ENCODE results near the gene EMILIN2.

EMILIN2 gene

DNA sequence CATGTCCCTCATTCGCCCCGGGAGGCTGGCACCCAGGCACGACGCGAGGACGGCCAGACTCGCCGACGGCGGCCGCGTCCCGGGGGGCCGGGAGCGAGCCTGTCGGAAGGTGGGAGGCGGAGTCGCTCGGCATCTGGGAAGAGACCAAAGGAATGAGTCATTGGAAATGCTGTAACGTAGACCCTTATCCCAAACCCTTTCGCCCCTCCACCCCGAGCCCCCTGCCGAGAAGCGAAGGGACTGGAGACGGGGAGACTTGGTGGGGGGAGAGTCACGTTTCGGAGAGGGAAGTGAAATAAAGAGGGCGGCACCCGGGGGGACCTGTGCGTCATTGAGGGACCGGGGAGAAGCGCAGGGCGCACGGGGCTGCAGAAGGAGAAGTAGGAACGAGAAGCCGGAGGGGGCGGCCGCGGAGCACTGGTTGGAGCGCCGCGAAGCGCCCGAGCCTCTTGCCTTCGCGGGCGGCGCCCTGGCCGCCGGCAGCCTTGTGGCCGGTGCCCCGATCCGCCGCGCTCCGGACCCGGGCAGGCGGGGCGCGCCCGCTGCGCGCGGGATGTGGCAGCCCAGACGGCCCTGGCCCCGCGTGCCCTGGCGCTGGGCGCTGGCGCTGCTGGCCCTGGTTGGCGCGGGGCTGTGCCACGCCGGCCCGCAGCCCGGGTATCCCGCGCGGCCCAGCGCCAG lies at the start of gene EMILIN2:
EMILIN2 (plus strand) TSS at position 371 of the 681 bp plus-strand sequence; CDS start at position 554, 183 bp downstream.
- TF ChIP-seq GATA2 (IDR thresholded peaks at IDR 0.05; ENCODE audit: low read depth, low read length), result no peak
- no peak for TF ChIP-seq GATA3 (IDR thresholded peaks at IDR 0.05; ENCODE audit: low read depth, low read length)

DNA sequence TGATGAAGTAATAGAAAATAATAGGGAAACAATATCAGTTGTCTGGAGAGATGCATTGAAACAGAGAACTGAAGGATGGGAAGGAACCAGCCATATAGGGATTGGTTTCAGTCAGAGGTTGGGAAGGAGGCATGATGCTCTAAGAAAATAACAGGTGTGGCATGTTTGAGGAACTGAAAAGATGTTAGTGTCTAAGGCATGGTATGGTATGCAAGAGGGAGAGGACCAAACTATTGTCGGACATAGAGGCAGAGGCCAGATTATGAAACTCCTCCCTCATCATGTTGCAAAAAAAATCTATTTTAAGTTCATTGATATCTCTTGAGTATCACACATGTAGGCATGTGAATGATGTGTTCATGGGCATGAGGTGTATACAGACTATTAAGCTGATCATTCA lies 48.9 kb upstream of the EMILIN2 start:
- TF ChIP-seq GATA3 (IDR thresholded peaks at IDR 0.05; ENCODE audit: low read depth, low read length), result no peak
- no peak for TF ChIP-seq GATA2 (IDR thresholded peaks at IDR 0.05; ENCODE audit: low read depth, low read length)

DNA sequence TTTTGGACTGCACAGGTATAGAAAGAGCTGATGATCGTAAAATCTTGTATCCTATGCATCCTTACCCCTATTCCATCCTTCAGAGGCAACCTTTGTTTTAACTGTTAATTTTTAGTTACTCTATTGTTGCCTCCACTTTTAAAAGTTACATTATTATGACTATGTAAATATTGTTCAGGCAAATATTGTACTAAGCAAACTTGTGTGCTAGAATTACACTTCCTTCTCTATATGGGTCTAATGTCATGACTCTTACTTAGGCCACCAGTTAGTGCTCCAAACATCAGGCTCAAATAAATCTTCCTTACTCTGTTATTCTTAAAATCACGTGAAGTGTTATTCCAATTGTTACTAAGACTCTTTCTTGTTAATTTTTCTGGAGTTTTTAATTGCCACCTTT lies 47.4 kb upstream of the EMILIN2 start:
- TF ChIP-seq GATA2 (IDR thresholded peaks at IDR 0.05; ENCODE audit: low read depth, low read length) (no peak), GATA3 (IDR thresholded peaks at IDR 0.05; ENCODE audit: low read depth, low read length) (no peak)

DNA sequence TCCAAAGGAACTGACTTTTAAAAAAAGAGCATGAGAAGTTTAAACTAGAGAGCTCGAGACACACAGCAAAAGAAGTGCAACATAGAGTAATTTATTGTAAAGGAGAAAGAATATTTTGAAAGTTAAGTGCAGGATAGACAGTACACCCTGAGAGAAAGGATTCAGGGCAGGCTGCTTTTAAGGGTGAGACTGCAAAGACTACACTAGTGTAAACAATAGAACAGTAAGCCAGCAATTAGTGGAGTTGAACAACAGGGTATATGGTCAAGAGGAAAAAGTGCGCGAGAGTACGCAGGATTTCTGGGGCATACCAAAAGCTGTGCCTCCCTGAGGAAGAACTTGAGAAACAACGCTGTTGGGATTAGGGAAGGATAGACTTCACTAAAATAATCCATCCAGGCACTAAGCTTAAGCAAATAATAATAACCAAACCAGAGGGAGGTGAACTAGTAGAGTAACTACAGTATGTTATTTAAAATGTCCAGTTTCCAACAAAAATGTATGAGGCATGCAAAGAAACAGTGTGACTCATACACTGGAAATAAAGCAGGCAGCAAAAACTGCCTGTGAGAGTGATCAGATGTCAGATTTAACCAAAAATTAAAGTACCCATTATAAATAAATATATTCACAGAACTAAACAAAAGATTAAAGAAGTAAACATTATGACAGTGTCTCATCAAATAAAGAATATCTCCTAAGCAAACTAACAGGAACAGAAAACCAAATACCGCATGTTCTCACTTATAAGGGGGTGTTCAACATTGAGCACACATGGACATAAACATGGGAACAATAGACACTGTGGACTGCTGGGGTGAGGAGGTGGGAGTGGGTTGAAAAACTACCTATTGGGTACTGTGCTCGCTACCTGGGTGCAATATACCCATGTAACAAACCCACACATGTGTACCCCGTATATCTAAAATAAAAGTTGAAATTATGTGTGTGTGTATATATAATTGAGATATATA lies 40.5 kb upstream of the EMILIN2 start:
- TF ChIP-seq GATA2 (IDR thresholded peaks at IDR 0.05; ENCODE audit: low read depth, low read length) (no peak), GATA3 (IDR thresholded peaks at IDR 0.05; ENCODE audit: low read depth, low read length) (no peak)

DNA sequence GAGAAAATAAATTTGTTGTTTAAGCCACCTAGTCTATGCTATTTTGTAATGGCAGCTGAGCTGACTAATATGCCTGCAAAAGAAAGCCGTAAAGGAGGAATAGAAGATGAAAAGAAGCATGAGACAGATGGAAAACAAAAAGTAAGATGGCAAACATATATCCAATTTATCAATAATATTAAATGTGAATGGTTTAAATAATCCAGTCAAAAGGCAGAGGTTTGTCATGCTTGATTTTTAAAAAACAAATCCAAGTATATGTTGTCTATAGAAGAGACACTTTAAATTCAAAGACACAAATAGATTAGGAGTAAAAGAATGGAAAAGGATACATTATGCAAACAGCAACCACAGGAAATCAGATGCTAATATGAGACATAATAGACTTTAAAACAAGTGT lies 35.4 kb upstream of the EMILIN2 start:
- TF ChIP-seq GATA2 (IDR thresholded peaks at IDR 0.05; ENCODE audit: low read depth, low read length) (no peak), GATA3 (IDR thresholded peaks at IDR 0.05; ENCODE audit: low read depth, low read length) (no peak)

DNA sequence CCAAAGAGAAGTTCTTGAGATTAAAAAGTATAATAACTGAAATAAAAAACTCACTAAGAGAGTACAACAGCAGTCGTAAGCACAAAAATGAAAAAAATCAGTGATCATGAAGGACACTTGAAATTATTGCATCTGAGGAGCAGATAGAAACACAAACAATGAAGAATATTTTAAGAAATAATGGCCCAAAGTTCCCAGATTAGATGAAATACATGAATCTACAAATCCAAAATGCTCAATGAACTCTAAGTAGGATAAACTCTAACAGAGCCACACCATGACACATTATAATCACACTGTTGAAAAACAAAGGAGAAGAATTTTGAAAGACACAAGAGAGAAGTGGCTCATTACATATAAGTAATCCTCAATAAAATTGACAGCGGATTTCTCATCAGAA lies 31.9 kb upstream of the EMILIN2 start:
- TF ChIP-seq GATA2 (IDR thresholded peaks at IDR 0.05; ENCODE audit: low read depth, low read length), result no peak
- TF ChIP-seq GATA3 (IDR thresholded peaks at IDR 0.05; ENCODE audit: low read depth, low read length), result no peak

DNA sequence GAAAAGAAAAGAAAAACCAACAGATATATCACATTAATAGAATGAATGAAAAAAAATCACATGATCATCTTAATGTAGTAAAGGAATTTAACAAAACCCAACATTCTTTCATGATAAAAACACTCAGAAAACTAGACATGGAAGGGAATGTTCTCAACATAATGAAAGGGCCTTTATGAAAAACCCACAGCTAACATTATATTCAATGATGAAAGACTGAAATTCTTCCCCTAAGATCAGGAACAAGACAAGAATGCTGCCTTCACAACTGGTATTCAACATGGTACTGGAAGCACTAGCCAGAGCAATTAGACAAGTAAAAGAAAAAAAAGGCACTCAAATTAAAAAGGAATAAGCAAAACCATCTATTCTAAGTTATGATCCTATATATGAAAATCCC lies 28.5 kb upstream of the EMILIN2 start:
- TF ChIP-seq GATA2 (IDR thresholded peaks at IDR 0.05; ENCODE audit: low read depth, low read length) (no peak), GATA3 (IDR thresholded peaks at IDR 0.05; ENCODE audit: low read depth, low read length) (no peak)

DNA sequence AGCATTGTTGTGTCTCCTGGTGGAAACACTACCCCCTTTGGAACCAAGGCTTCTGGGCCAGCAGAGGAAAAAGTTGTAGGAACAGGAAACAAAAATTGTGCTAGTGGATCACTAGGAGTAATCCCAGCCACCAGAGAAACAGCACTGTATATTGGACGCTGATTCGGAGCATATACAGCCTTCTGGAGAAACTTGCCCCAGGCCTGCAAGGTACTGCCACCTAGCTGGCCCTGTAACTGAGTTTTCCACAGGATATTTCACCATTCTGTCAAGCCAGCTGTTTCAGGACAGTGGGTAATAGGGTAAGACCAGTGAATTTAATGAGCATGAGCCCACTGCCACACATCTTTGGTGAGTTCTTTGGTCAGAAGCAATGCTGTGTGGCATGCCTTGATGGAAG lies 25.1 kb upstream of the EMILIN2 start:
- no peak for TF ChIP-seq GATA3 (IDR thresholded peaks at IDR 0.05; ENCODE audit: low read depth, low read length)
- no peak for TF ChIP-seq GATA2 (IDR thresholded peaks at IDR 0.05; ENCODE audit: low read depth, low read length)

DNA sequence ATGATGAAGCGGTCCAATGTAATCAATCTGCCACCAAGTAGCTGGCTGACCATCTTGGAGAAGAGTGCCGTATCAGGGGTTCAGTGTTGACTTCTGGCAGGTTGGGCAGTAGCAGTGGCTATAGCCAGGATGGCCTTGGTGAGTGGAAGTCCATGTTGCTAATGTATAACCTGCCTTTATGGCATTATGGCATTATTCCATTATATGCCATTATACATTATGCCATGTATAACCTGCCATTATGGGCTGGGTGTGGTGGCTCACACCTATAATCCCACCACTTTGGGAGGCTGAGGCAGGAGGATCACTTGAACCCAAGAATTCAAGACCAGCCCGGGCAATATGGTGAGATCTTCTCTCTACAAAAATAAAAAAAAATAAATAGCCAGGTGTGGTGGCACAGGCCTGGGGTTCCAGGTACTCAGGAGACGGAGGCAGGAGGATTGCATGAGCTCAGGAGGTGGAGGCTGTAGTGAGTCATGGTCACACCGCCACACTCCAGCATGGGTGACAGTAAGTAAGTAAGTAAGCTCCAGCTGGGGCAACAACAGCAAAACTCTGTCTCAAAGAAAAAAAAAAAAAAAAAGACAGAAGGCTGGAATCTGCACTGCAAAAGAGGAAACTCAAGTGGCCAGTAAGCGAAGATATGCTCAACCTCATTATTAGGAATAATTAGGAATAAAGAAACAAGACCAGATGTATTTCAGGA lies 24.4 kb upstream of the EMILIN2 start:
- TF ChIP-seq GATA3 (IDR thresholded peaks at IDR 0.05; ENCODE audit: low read depth, low read length) (no peak), GATA2 (IDR thresholded peaks at IDR 0.05; ENCODE audit: low read depth, low read length) (no peak)

DNA sequence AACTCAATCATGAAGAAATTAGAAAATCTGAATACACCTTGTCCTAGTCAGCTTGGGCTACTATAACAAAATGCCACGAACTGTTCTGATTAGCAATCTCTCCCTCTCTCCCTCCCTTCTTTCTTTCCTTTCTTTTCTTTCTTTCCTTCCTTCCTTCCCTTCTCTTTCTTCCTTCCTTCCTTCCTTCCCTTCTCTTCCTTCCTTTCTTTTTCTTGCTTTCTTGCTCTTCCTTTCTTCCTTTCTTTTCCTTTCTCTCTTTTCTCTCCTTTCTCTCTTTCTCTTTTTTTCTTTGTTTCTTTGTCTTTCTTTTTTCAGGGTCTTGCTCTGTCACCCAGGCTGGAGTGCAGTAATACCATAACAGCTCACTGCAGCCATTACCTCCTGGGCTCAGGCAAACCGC lies 23.6 kb upstream of the EMILIN2 start:
- TF ChIP-seq GATA3 (IDR thresholded peaks at IDR 0.05; ENCODE audit: low read depth, low read length) (no peak), GATA2 (IDR thresholded peaks at IDR 0.05; ENCODE audit: low read depth, low read length) (no peak)

DNA sequence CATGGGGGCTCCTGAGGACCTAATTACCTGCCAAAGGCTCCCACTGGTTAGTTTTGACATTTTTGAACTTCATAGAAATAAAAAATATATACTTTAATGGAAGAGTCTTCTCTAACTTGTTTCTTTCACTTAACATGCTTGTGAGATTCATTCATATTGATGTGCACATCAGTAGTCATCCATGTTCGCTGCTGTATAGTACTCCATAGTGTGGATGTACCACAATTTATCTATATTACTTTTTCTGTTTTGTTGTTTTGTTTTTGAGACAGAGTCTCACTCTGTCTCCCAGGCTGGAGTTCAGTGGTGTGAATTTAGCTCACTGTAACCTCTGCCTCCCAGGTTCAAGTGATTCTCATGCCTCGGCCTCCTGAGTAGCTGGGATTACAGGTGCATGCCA lies 22.8 kb upstream of the EMILIN2 start:
- no peak for TF ChIP-seq GATA3 (IDR thresholded peaks at IDR 0.05; ENCODE audit: low read depth, low read length)
- TF ChIP-seq GATA2 (IDR thresholded peaks at IDR 0.05; ENCODE audit: low read depth, low read length), result no peak

DNA sequence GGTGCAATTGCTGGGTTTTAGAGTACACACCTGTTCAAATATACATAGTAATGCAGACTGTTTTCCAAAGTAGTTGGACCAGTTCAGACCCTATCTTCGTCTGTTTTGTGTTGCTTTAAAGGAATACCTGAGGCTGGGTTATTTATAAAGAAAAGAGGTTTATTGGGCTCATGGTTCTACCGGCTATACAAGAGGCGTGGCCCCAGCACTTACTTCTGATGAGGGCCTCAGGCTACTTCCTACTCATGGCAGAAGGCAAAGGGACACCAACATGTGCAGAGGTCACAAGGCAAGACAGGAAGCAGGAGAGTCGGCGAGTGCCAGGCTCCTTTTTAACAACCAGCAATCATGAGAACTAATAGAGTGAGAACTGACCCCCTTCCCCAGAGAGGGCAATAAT lies 21.9 kb upstream of the EMILIN2 start:
- TF ChIP-seq GATA2 (IDR thresholded peaks at IDR 0.05; ENCODE audit: low read depth, low read length) (no peak), GATA3 (IDR thresholded peaks at IDR 0.05; ENCODE audit: low read depth, low read length) (no peak)

DNA sequence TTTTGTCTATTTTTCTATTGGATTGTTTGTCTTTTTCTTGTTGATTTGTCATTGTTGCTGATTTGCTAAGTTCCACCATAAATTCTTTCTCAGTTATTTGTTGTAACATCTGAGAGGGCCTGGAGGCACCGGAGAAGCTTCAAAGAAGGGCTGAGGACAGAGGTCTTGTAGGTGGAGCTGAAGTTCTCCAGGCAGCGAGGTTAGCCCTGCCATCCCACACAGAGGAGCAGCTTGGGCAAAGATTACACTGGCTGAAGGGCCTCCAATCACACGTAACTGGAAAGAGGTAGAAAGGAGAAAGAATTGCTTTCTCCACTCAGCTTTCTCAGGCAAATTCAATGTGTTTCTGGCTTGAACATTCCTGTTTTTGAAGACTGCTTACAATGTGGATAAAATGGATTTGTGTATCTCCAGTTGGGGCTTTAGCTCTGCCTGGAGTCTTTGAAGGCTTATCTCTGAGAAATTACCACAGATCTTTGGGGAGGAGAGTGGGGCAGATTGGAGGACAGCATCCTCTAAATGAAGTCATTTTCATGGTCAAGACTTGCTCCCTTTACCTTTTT lies 21.1 kb upstream of the EMILIN2 start:
- TF ChIP-seq GATA3 (IDR thresholded peaks at IDR 0.05; ENCODE audit: low read depth, low read length) (no peak), GATA2 (IDR thresholded peaks at IDR 0.05; ENCODE audit: low read depth, low read length) (no peak)

DNA sequence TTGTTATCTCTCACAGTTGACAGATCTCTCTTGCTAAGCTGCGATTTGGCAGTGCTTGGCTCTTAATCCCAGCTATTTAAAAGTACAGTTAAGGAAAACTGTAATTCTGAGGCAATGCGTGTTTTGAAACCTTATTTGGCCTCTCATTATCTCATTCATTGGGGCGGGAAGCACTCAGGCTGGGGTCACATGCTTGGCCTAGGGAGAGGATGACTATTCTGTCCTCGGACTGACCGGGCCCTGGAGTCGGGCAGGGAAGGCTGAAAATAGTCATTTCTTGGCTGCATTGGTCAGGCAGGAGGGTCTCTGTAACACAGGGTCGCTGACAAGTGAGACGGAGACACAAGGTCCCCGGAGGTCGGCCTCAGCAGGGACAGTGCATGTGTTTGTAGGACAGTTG lies 20.2 kb upstream of the EMILIN2 start:
- TF ChIP-seq GATA2 (IDR thresholded peaks at IDR 0.05; ENCODE audit: low read depth, low read length), result no peak
- no peak for TF ChIP-seq GATA3 (IDR thresholded peaks at IDR 0.05; ENCODE audit: low read depth, low read length)
